ENCODE measurements around the gene GNPNAT1. TPM values are rescaled to one million over a fixed set of nuclear protein-coding genes. Genes with fewer than 3 reads are reported as not detected.

The GNPNAT1 gene
- total and polyA plus RNA-seq, 2 donors (not counting 1 experiment from before 2014, with no cell fraction given) = 20.3 to 44.5 TPM

DNA sequence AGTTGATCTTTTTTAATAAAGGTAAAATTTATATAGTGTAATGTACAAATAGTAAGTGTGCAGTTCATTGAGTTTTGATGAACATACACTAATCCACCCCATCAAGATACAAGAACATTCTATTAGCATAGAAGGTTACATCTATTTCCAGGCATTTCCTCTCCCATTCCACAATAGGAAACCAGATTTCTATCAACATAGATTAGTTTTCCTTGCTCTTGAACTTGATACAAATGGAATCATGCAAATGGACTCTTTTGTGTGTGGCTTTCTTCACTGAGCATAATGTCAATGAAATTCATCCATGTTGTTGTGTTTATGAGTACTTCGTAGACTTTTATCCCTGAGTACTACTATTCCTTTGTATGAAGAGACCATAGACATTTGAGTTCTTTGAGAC, 50.7 kb downstream of the GNPNAT1 start:
- Histone ChIP-seq H3K79me2 (ENCODE audit: control insufficient read depth, insufficient read depth, low read length) (peaks cover 6% of the 10 kb centered on the region), H3K36me3 (ENCODE audit: control insufficient read depth, insufficient read depth, low read length) (no peaks in the 10 kb centered on the region), H3K9ac (ENCODE audit: insufficient read depth, low read length) (no peak overlapping the region), H3K27me3 (ENCODE audit: control insufficient read depth, insufficient read depth, low read length) (no peaks in the 10 kb centered on the region), H2AFZ (ENCODE audit: low read length) (no peak overlapping the region), H4K20me1 (ENCODE audit: control insufficient read depth, extremely low read depth, insufficient read depth, low read length) (no peaks in the 10 kb centered on the region), H3K4me2 (ENCODE audit: extremely low read depth, insufficient read depth, low read length) (no peak overlapping the region), H3K4me3 (replicated peaks in 1 of 4; ENCODE audit: control extremely low read depth in 1 of 4, insufficient read depth in 1 of 4, low read depth in 3 of 4, low read length in 4 of 4) (no peak overlapping the region), H3K4me1 (ENCODE audit: control insufficient read depth, extremely low read depth, insufficient read depth, low read length) (no peaks in the 10 kb centered on the region), H3K27ac (ENCODE audit: insufficient read depth, low read length) (no peak overlapping the region), H3K9me3 (ENCODE audit: control insufficient read depth, insufficient read depth, low read depth, low read length) (no peaks in the 10 kb centered on the region)
- no peak for DNase-seq (ENCODE audit: low read depth in 2 of 2)
- no peak for TF ChIP-seq EZH2 (IDR thresholded peaks at IDR 0.05; ENCODE audit: low read length, missing control alignments)
- TF ChIP-seq, protein P1, sequence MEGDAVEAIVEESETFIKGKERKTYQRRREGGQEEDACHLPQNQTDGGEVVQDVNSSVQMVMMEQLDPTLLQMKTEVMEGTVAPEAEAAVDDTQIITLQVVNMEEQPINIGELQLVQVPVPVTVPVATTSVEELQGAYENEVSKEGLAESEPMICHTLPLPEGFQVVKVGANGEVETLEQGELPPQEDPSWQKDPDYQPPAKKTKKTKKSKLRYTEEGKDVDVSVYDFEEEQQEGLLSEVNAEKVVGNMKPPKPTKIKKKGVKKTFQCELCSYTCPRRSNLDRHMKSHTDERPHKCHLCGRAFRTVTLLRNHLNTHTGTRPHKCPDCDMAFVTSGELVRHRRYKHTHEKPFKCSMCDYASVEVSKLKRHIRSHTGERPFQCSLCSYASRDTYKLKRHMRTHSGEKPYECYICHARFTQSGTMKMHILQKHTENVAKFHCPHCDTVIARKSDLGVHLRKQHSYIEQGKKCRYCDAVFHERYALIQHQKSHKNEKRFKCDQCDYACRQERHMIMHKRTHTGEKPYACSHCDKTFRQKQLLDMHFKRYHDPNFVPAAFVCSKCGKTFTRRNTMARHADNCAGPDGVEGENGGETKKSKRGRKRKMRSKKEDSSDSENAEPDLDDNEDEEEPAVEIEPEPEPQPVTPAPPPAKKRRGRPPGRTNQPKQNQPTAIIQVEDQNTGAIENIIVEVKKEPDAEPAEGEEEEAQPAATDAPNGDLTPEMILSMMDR (conservative IDR thresholded peaks at IDR 0.05 in 1 of 2, IDR thresholded peaks at IDR 0.05 in 1 of 2; ENCODE audit: low read depth in 1 of 2, low read length in 2 of 2) = no peak

GRCh38 chr14:52738409-52738808, 53.0 kb downstream of the GNPNAT1 start:
- no peaks in the 10 kb centered on the region for H3K4me1 ChIP-seq (ENCODE audit: control insufficient read depth, extremely low read depth, insufficient read depth, low read length)

GRCh38 chr14:52735921-52736489, 55.4 kb downstream of the GNPNAT1 start:
- no peak overlapping the region for H3K4me3 ChIP-seq (replicated peaks in 1 of 4; ENCODE audit: control extremely low read depth in 1 of 4, insufficient read depth in 1 of 4, low read depth in 3 of 4, low read length in 4 of 4)
- H3K27me3 ChIP-seq (ENCODE audit: control insufficient read depth, insufficient read depth, low read length) = no peaks in the 10 kb centered on the region
- H3K9ac ChIP-seq (ENCODE audit: insufficient read depth, low read length) = no peak overlapping the region
- peak in 1 of 2 donors; percentile 16 for DNase-seq (ENCODE audit: low read depth in 2 of 2)
- H3K4me1 ChIP-seq (ENCODE audit: control insufficient read depth, extremely low read depth, insufficient read depth, low read length) = no peaks in the 10 kb centered on the region
- H3K27ac ChIP-seq (ENCODE audit: insufficient read depth, low read length) = no peak overlapping the region
- no peaks in the 10 kb centered on the region for H3K9me3 ChIP-seq (ENCODE audit: control insufficient read depth, insufficient read depth, low read depth, low read length)
- H3K36me3 ChIP-seq (ENCODE audit: control insufficient read depth, insufficient read depth, low read length) = no peaks in the 10 kb centered on the region
- TF ChIP-seq, protein P1 (conservative IDR thresholded peaks at IDR 0.05 in 1 of 2, IDR thresholded peaks at IDR 0.05 in 1 of 2; ENCODE audit: low read depth in 1 of 2, low read length in 2 of 2) = no peak
- TF ChIP-seq EZH2 (IDR thresholded peaks at IDR 0.05; ENCODE audit: low read length, missing control alignments) = no peak
- H3K4me2 ChIP-seq (ENCODE audit: extremely low read depth, insufficient read depth, low read length) = peak overlapping the region; percentile 3
- no peaks in the 10 kb centered on the region for H4K20me1 ChIP-seq (ENCODE audit: control insufficient read depth, extremely low read depth, insufficient read depth, low read length)
- H3K79me2 ChIP-seq (ENCODE audit: control insufficient read depth, insufficient read depth, low read length) = peaks cover 10% of the 10 kb centered on the region
- no peak overlapping the region for H2AFZ ChIP-seq (ENCODE audit: low read length)

More at GRCh38 chr14:52738409-52738808, 53.0 kb downstream of the GNPNAT1 start:
- DNase-seq (ENCODE audit: low read depth in 2 of 2) = no peak
- Histone ChIP-seq H3K27ac (ENCODE audit: insufficient read depth, low read length) (no peak overlapping the region), H4K20me1 (ENCODE audit: control insufficient read depth, extremely low read depth, insufficient read depth, low read length) (no peaks in the 10 kb centered on the region), H3K4me2 (ENCODE audit: extremely low read depth, insufficient read depth, low read length) (no peak overlapping the region), H3K4me3 (replicated peaks in 1 of 4; ENCODE audit: control extremely low read depth in 1 of 4, insufficient read depth in 1 of 4, low read depth in 3 of 4, low read length in 4 of 4) (no peak overlapping the region), H3K9me3 (ENCODE audit: control insufficient read depth, insufficient read depth, low read depth, low read length) (no peaks in the 10 kb centered on the region), H3K27me3 (ENCODE audit: control insufficient read depth, insufficient read depth, low read length) (no peaks in the 10 kb centered on the region), H3K9ac (ENCODE audit: insufficient read depth, low read length) (no peak overlapping the region), H3K79me2 (ENCODE audit: control insufficient read depth, insufficient read depth, low read length) (peaks cover 6% of the 10 kb centered on the region), H3K36me3 (ENCODE audit: control insufficient read depth, insufficient read depth, low read length) (no peaks in the 10 kb centered on the region), H2AFZ (ENCODE audit: low read length) (no peak overlapping the region)
- TF ChIP-seq, protein P1 (conservative IDR thresholded peaks at IDR 0.05 in 1 of 2, IDR thresholded peaks at IDR 0.05 in 1 of 2; ENCODE audit: low read depth in 1 of 2, low read length in 2 of 2) = no peak
- TF ChIP-seq EZH2 (IDR thresholded peaks at IDR 0.05; ENCODE audit: low read length, missing control alignments) = no peak
